SK-N-SH (cell line): ENCODE data around the gene SIGMAR1. TPM values are rescaled to one million over a fixed set of nuclear protein-coding genes. Genes with fewer than 3 reads are reported as not detected.

Experiments used
- CTCF ChIA-PET: fragments of 300-600, 350-600 bp; formaldehyde crosslinking; extraction: SDS; loops from one replicate; lab custom pipeline; 2021; lab: Yijun Ruan, JAX
- POLR2A ChIA-PET: fragments of 350-600 bp; sonication (Branson Sonifier 250); formaldehyde crosslinking; extraction: SDS; loops from one replicate; lab custom pipeline; 2020; ENCODE audit warnings: antibody characterized with exemption, inconsistent platforms; lab: Yijun Ruan, JAX
- DNase-seq: peaks from one replicate; pipeline ENCODE4 v3.0.0; 2012
- H2AFZ ChIP-seq: fragments of 200-600 bp; sonication (generic); 2 replicates; pipeline ENCODE4 v1.8.1; 2016; ENCODE audit warnings: antibody characterized with exemption, mild to moderate bottlenecking, low read depth
- H3F3A ChIP-seq: fragments of 200-600 bp; sonication (generic); replicated peaks from 2 replicates; pipeline ENCODE3; 2016; ENCODE audit warnings: antibody characterized with exemption, mild to moderate bottlenecking; ENCODE audit not compliant: insufficient read depth
- H3K27ac ChIP-seq, 2 experiments: fragments of 200-500 bp in 1 of 2; fragments of 200-600 bp in 1 of 2; sonication (Bioruptor generic) in 1 of 2; sonication (generic), shearing (Covaris generic) in 1 of 2; 2 replicates each; pipeline versions ENCODE4 v1.5.1 to v1.6.1; 2014 to 2016; ENCODE audit warnings: low read depth in 2 of 2, inconsistent platforms in 1 of 2, low read length in 1 of 2, mild to moderate bottlenecking in 1 of 2, mixed read lengths in 1 of 2
- H3K27me3 ChIP-seq: fragments of 200-600 bp; sonication (generic), shearing (Covaris generic); 2 replicates; pipeline ENCODE4 v1.6.1; 2016; ENCODE audit warnings: mixed run types; ENCODE audit not compliant: insufficient read depth
- H3K36me3 ChIP-seq, 2 experiments: fragments of 200-500 bp in 1 of 2; fragments of 200-600 bp in 1 of 2; sonication (Bioruptor generic) in 1 of 2; sonication (generic) in 1 of 2; replicated peaks in 1 of 2; 2 replicates each; pipeline versions ENCODE3 to v1.5.1; 2014 to 2016; ENCODE audit warnings: low read length in 1 of 2, mild to moderate bottlenecking in 1 of 2; ENCODE audit not compliant: insufficient read depth in 2 of 2, control insufficient read depth in 1 of 2
- H3K4me1 ChIP-seq, 2 experiments: fragments of 200-500 bp in 1 of 2; fragments of 200-600 bp in 1 of 2; sonication (Bioruptor generic) in 1 of 2; sonication (generic), shearing (Covaris generic) in 1 of 2; 2 replicates each; pipeline versions ENCODE4 v1.5.1 to v1.6.1; 2014 to 2016; ENCODE audit warnings: low read depth in 1 of 2, low read length in 1 of 2, mixed run types in 1 of 2; ENCODE audit not compliant: insufficient read depth in 2 of 2, control insufficient read depth in 1 of 2
- H3K4me2 ChIP-seq: fragments of 200-600 bp; sonication (generic), shearing (Covaris generic); 2 replicates; pipeline ENCODE4 v1.6.1; 2017; ENCODE audit warnings: mixed run types
- H3K4me3 ChIP-seq, 2 experiments: fragments of 200-500 bp in 1 of 2; fragments of 200-600 bp in 1 of 2; sonication (Bioruptor generic) in 1 of 2; sonication (generic), shearing (Covaris generic) in 1 of 2; 2 replicates each; pipeline versions ENCODE4 v1.5.1 to v1.8.1; 2014 to 2016; ENCODE audit warnings: low read depth in 2 of 2, inconsistent platforms in 1 of 2, low read length in 1 of 2, mild to moderate bottlenecking in 1 of 2, mixed read lengths in 1 of 2, moderate library complexity in 1 of 2
- H3K79me2 ChIP-seq: fragments of 200-600 bp; sonication (generic); 2 replicates; pipeline ENCODE4 v1.8.1; 2017; ENCODE audit warnings: mild to moderate bottlenecking; ENCODE audit not compliant: insufficient read depth
- H3K9ac ChIP-seq: fragments of 200-600 bp; sonication (generic); 2 replicates; pipeline ENCODE4 v1.6.1; 2017; ENCODE audit warnings: mixed run types
- H3K9me2 ChIP-seq: fragments of 200-600 bp; sonication (generic); 2 replicates; pipeline ENCODE4 v1.6.1; 2017; ENCODE audit warnings: mixed run types
- H3K9me3 ChIP-seq: fragments of 200-600 bp; sonication (generic); 2 replicates; pipeline ENCODE4 v1.6.1; 2017; ENCODE audit warnings: mixed run types, mild to moderate bottlenecking, moderate library complexity
- H4K20me1 ChIP-seq: fragments of 200-600 bp; sonication (generic); 2 replicates; pipeline ENCODE4 v1.6.1; 2017; ENCODE audit warnings: mild to moderate bottlenecking, mixed run types; ENCODE audit not compliant: insufficient read depth
- ELF1 ChIP-seq: IDR thresholded peaks from 2 replicates; pipeline ENCODE4 v1.4.0; 2012
- EP300 ChIP-seq, 2 experiments: IDR thresholded peaks; 2 replicates each; pipeline versions ENCODE4 v1.4.0 to v1.6.1; 2012; ENCODE audit warnings: borderline replicate concordance in 1 of 2, low read depth in 1 of 2, low read length in 1 of 2
- EZH2phosphoT487 ChIP-seq: fragments of 200-600 bp; sonication (generic); IDR thresholded peaks from 2 replicates; pipeline ENCODE4 v1.6.1; 2017; ENCODE audit warnings: low read depth, mixed run types, mild to moderate bottlenecking, antibody characterized with exemption, moderate library complexity, borderline replicate concordance
- GABPA ChIP-seq: IDR thresholded peaks from 2 replicates; pipeline ENCODE4 v1.4.0; 2012; ENCODE audit warnings: low read depth, mild to moderate bottlenecking
- IRF3 ChIP-seq: fragments of 150-350 bp; IDR thresholded peaks from 2 replicates; pipeline ENCODE4 v1.6.1; 2016; ENCODE audit warnings: mild to moderate bottlenecking, low read depth, low read length
- MXI1 ChIP-seq: IDR thresholded peaks from 2 replicates; pipeline ENCODE4 v1.6.1; 2012; ENCODE audit warnings: mild to moderate bottlenecking, low read depth, low read length, improper control_type of control experiment
- NFIC ChIP-seq: IDR thresholded peaks from 2 replicates; pipeline ENCODE4 v1.4.0; 2012; ENCODE audit warnings: borderline replicate concordance
- PBX3 ChIP-seq: IDR thresholded peaks from 2 replicates; pipeline ENCODE4; 2012
- POLR2AphosphoS5 ChIP-seq: IDR thresholded peaks from 2 replicates; pipeline ENCODE4 v1.6.1; 2012; ENCODE audit warnings: low read depth, low read length
- RAD21 ChIP-seq: IDR thresholded peaks from 2 replicates; pipeline ENCODE4 v1.6.1; 2012; ENCODE audit warnings: mild to moderate bottlenecking, low read length
- RCOR1 ChIP-seq: fragments of 150-350 bp; IDR thresholded peaks from 2 replicates; pipeline ENCODE4 v1.6.1; 2017; ENCODE audit warnings: antibody characterized with exemption, low read length
- RFX5 ChIP-seq: IDR thresholded peaks from 2 replicates; pipeline ENCODE4 v1.6.1; 2012; ENCODE audit warnings: mild to moderate bottlenecking, improper control_type of control experiment, low read length
- SMC3 ChIP-seq: IDR thresholded peaks from 2 replicates; pipeline ENCODE4 v1.6.1; 2012; ENCODE audit warnings: low read depth, low read length, improper control_type of control experiment
- TAF1 ChIP-seq: IDR thresholded peaks from 2 replicates; pipeline ENCODE4 v1.6.1; 2012; ENCODE audit warnings: low read depth, mild to moderate bottlenecking, low read length, moderate library complexity, borderline replicate concordance
- TCF12 ChIP-seq: IDR thresholded peaks from 2 replicates; pipeline ENCODE4 v1.4.0; 2012
- TEAD4 ChIP-seq: IDR thresholded peaks from 2 replicates; pipeline ENCODE4 v1.4.0; 2012; ENCODE audit warnings: mild to moderate bottlenecking, borderline replicate concordance; ENCODE audit not compliant: insufficient read depth
- USF2 ChIP-seq: fragments of 150-350 bp; IDR thresholded peaks from 2 replicates; pipeline ENCODE4 v1.6.1; 2017; ENCODE audit warnings: antibody characterized with exemption, low read length, low read depth, borderline replicate concordance
- YY1 ChIP-seq: IDR thresholded peaks from 2 replicates; pipeline ENCODE4 v1.4.0; 2012; ENCODE audit warnings: low read depth, mild to moderate bottlenecking
- WGBS: methylation state at CpG from one replicate; pipeline ENCODE4 v1.1.6; 2017; ENCODE audit warnings: low lambda C conversion rate; 5-methylcytosine and 5-hydroxymethylcytosine counted together
- polyA plus RNA-seq, 3 experiments: library from polyadenylated mRNA; depleted of rRNA; stranded (reverse); fragments of >200 nt; gene quantifications; 2 replicates each; pipeline ENCODE4 v1.2.3, GENCODE V29; 2012
- TF ChIP-seq, protein P1 (sequence below): IDR thresholded peaks from 2 replicates; pipeline ENCODE4 v1.6.1; 2012; ENCODE audit warnings: mild to moderate bottlenecking, low read depth, low read length, moderate library complexity

SIGMAR1 gene
- polyA plus RNA-seq, 1 of the 3 experiments (the other 2 are of a cell fraction): 79.0 TPM

DNA sequence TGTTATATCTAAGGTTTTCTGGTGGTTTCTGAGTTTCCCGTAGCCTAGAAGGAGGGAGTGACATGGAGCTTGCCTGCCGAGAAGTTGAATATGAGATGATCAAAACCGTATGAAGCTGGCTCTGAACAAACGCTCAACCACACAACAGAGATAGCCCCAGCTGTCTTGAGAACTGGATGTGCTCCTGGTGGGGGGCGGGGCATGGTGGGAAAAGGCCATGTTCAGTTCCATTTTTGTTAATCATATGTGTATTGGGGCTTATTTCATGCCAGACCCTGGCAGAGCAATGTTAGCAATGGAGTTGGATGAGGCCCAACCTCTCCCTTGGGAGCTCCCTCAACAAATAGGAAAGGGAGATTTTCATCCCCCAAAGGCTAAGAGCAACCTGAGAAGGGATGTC is 48.6 kb upstream of the SIGMAR1 start (continued):
- TF ChIP-seq TEAD4 (no peak), RFX5 (no peak), RCOR1 (no peak)

DNA sequence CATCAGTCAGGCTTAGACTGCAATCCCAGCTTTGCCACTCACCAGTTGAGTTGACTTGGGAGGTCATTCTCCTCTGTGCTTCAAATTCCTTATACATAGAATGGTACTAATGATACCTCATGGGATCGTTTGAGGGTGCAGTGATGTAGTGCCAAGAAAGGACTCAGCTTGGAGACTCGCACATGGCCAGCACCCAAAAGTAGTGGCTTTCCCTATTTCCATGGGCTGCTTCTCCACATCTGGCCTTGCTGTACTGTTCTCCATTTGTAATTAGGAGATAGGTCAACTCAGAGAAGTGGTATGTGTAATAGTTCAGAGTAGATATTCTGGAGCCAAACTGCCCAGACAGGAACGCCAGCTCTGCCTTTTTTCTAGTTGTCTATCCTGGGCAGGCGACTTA is 48.0 kb upstream of the SIGMAR1 start:
- Histone ChIP-seq H3K4me3 (no peak overlapping the region), H3K4me1 (no peaks in the 10 kb centered on the region), H3K27me3 (no peaks in the 10 kb centered on the region), H3F3A (no peaks in the 10 kb centered on the region), H3K4me2 (no peak overlapping the region), H4K20me1 (no peaks in the 10 kb centered on the region), H3K79me2 (no peaks in the 10 kb centered on the region), H3K27ac (no peak overlapping the region), H2AFZ (no peak overlapping the region), H3K9me2 (no peaks in the 10 kb centered on the region), H3K9ac (no peak overlapping the region), H3K9me3 (no peaks in the 10 kb centered on the region), H3K36me3 (no peaks in the 10 kb centered on the region)
- POLR2A ChIA-PET: no interaction called here
- no peak for DNase-seq
- CTCF ChIA-PET: interaction anchor here (0.9 to 5.1 kb wide), 4 partner anchors 10 to 184 kb away, joined by 3 to 43 read pairs (median 8); no protein-coding TSS in a partner anchor
- WGBS: 98% methylated on average over 4 of the region's 4 CpGs
- TF ChIP-seq SMC3 (no peak), USF2 (no peak)

DNA sequence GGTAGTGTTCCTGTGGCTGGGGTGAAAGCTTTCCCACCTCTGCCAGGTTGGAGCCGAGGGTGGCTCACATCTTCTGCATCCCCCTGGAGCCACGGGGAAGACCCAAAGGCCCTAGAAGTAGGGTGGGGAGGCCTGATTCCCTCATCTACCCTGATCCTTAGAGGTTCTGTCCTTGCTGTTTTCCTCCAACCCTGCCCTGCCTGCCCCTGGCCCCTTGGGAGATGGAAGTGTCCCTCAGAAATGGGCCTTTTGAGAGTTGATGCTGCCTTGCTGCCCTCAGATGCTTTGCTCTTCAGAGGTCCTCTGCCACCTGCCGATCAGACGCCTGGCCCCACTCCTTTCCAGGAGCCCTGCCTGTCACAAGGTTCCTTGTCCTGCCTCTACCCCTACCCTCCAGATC is 47.2 kb upstream of the SIGMAR1 start:
- Histone ChIP-seq H3K36me3 (no peaks in the 10 kb centered on the region), H3K9me2 (no peaks in the 10 kb centered on the region), H3K4me2 (no peak overlapping the region), H3K4me3 (no peak overlapping the region), H3K4me1 (no peaks in the 10 kb centered on the region), H3F3A (no peaks in the 10 kb centered on the region), H3K9ac (no peak overlapping the region), H3K79me2 (no peaks in the 10 kb centered on the region), H3K9me3 (no peaks in the 10 kb centered on the region), H4K20me1 (no peaks in the 10 kb centered on the region), H2AFZ (no peak overlapping the region), H3K27me3 (no peaks in the 10 kb centered on the region), H3K27ac (no peak overlapping the region)
- ChIA-PET POLR2A (no interaction called here), CTCF (interaction anchor here (1.6 to 5.1 kb wide), 2 partner anchors 10 to 17 kb away, joined by 11 to 43 read pairs; no protein-coding TSS in a partner anchor)
- TF ChIP-seq EZH2phosphoT487 (no peak), EP300 (IDR thresholded peaks at IDR 0.05; ENCODE audit: borderline replicate concordance in 1 of 2, low read depth in 1 of 2, low read length in 1 of 2) (no peak), TCF12 (no peak), TAF1 (no peak), RAD21 (no peak), ELF1 (no peak), YY1 (no peak), MXI1 (no peak), NFIC (no peak), IRF3 (no peak), POLR2AphosphoS5 (no peak), GABPA (no peak), TEAD4 (no peak), RFX5 (no peak), PBX3 (no peak)
- TF ChIP-seq, protein P1, sequence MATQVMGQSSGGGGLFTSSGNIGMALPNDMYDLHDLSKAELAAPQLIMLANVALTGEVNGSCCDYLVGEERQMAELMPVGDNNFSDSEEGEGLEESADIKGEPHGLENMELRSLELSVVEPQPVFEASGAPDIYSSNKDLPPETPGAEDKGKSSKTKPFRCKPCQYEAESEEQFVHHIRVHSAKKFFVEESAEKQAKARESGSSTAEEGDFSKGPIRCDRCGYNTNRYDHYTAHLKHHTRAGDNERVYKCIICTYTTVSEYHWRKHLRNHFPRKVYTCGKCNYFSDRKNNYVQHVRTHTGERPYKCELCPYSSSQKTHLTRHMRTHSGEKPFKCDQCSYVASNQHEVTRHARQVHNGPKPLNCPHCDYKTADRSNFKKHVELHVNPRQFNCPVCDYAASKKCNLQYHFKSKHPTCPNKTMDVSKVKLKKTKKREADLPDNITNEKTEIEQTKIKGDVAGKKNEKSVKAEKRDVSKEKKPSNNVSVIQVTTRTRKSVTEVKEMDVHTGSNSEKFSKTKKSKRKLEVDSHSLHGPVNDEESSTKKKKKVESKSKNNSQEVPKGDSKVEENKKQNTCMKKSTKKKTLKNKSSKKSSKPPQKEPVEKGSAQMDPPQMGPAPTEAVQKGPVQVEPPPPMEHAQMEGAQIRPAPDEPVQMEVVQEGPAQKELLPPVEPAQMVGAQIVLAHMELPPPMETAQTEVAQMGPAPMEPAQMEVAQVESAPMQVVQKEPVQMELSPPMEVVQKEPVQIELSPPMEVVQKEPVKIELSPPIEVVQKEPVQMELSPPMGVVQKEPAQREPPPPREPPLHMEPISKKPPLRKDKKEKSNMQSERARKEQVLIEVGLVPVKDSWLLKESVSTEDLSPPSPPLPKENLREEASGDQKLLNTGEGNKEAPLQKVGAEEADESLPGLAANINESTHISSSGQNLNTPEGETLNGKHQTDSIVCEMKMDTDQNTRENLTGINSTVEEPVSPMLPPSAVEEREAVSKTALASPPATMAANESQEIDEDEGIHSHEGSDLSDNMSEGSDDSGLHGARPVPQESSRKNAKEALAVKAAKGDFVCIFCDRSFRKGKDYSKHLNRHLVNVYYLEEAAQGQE: no peak
- 79% methylated on average over 4 of the region's 4 CpGs for WGBS
- DNase-seq: no peak
